IMR-90 (cell line): ENCODE results near the gene RXFP2. TPM values are rescaled to one million over a fixed set of nuclear protein-coding genes. Genes with fewer than 3 reads are reported as not detected.

Source experiments
- ATAC-seq: fragments of 200-7000 bp; cut with Tn5 transposase; 2 replicates; pipeline ENCODE4 v1.9.1; 2020; ENCODE audit warnings: low read depth, mild to moderate bottlenecking, moderate library complexity
- BruUV-seq: library from RNA; stranded (reverse); fragments of 400-500 nt; replicated peaks from 2 replicates; lab custom pipeline; 2021; lab: Mats Ljungman, UMichigan
- CTCF ChIA-PET: fragments of 300-600 bp; formaldehyde crosslinking; extraction: SDS; loops from one replicate; lab custom pipeline; 2021; ENCODE audit warnings: antibody characterized with exemption; lab: Yijun Ruan, JAX
- POLR2A ChIA-PET: fragments of 300-600 bp; sonication (Branson Sonifier 250); formaldehyde crosslinking; loops from one replicate; lab custom pipeline; 2022; ENCODE audit warnings: antibody characterized with exemption; ENCODE audit not compliant: unreplicated experiment; lab: Charles Lee
- DNase-seq: peaks from one replicate; pipeline ENCODE4 v3.0.0; 2013
- H2AFZ ChIP-seq: replicated peaks from 2 replicates; pipeline ENCODE3; 2013; ENCODE audit warnings: low read length, mild to moderate bottlenecking; ENCODE audit not compliant: poor library complexity
- H2AK5ac ChIP-seq: 2 replicates; pipeline ENCODE4 v1.6.1; 2013; ENCODE audit warnings: low read depth, low read length, inconsistent platforms
- H2AK9ac ChIP-seq: replicated peaks from 2 replicates; pipeline ENCODE3; 2013; ENCODE audit warnings: mild to moderate bottlenecking, low read depth, low read length, moderate library complexity; ENCODE audit not compliant: poor library complexity
- H2BK120ac ChIP-seq: 2 replicates; pipeline ENCODE4 v1.6.1; 2013; ENCODE audit warnings: low read depth, low read length, inconsistent platforms
- H2BK15ac ChIP-seq: 3 replicates; pipeline ENCODE4 v1.6.1; 2013; ENCODE audit warnings: low read depth, low read length, inconsistent platforms
- H2BK20ac ChIP-seq: 2 replicates; pipeline ENCODE4 v1.6.1; 2013; ENCODE audit warnings: low read depth, mild to moderate bottlenecking, inconsistent platforms, low read length, moderate library complexity
- H2BK5ac ChIP-seq: 2 replicates; pipeline ENCODE4 v1.6.1; 2013; ENCODE audit warnings: mild to moderate bottlenecking, low read depth, low read length, inconsistent platforms; ENCODE audit not compliant: poor library complexity, severe bottlenecking
- H3K14ac ChIP-seq: replicated peaks from 2 replicates; pipeline ENCODE4 v1.6.1; 2013; ENCODE audit warnings: low read depth, low read length, inconsistent platforms
- H3K18ac ChIP-seq: 2 replicates; pipeline ENCODE4 v1.6.1; 2013; ENCODE audit warnings: low read depth, low read length, control low read depth
- H3K23ac ChIP-seq: 2 replicates; pipeline ENCODE4 v1.6.1; 2013; ENCODE audit warnings: low read depth, low read length, inconsistent platforms
- H3K27ac ChIP-seq: 2 replicates; pipeline ENCODE4 v1.5.1; 2013; ENCODE audit warnings: mild to moderate bottlenecking, control low read depth, low read length; ENCODE audit not compliant: insufficient read depth
- H3K27me3 ChIP-seq: 2 replicates; pipeline ENCODE4 v1.6.1; 2013; ENCODE audit warnings: low read length; ENCODE audit not compliant: control insufficient read depth, insufficient read depth
- H3K36me3 ChIP-seq: 2 replicates; pipeline ENCODE4 v1.6.1; 2013; ENCODE audit warnings: low read length, mixed read lengths; ENCODE audit not compliant: control insufficient read depth, insufficient read depth
- H3K4ac ChIP-seq: 2 replicates; pipeline ENCODE4 v1.6.1; 2013; ENCODE audit warnings: low read depth, low read length, inconsistent platforms
- H3K4me1 ChIP-seq: 2 replicates; pipeline ENCODE4 v1.6.1; 2013; ENCODE audit warnings: low read length, mixed read lengths; ENCODE audit not compliant: control insufficient read depth, insufficient read depth
- H3K4me2 ChIP-seq: 2 replicates; pipeline ENCODE4 v1.6.1; 2013; ENCODE audit warnings: low read depth, mild to moderate bottlenecking, control low read depth, low read length, moderate library complexity
- H3K4me3 ChIP-seq: 2 replicates; pipeline ENCODE4 v1.5.1; 2013; ENCODE audit warnings: low read depth, mild to moderate bottlenecking, control low read depth, low read length, moderate library complexity; ENCODE audit not compliant: insufficient read depth
- H3K56ac ChIP-seq: 2 replicates; pipeline ENCODE4 v1.6.1; 2013; ENCODE audit warnings: low read length, inconsistent platforms; ENCODE audit not compliant: insufficient read depth; ENCODE audit errors: extremely low read depth
- H3K79me1 ChIP-seq, 2 experiments: 2 replicates each; pipeline ENCODE4 v1.6.1; 2013; ENCODE audit warnings: low read length in 2 of 2, inconsistent platforms in 1 of 2, low read depth in 1 of 2
- H3K9ac ChIP-seq: 2 replicates; pipeline ENCODE4 v1.6.1; 2013; ENCODE audit warnings: low read depth, low read length, control low read depth
- H3K9me1 ChIP-seq: 2 replicates; pipeline ENCODE4 v1.6.1; 2013; ENCODE audit warnings: low read length, inconsistent platforms; ENCODE audit not compliant: insufficient read depth
- H3K9me3 ChIP-seq: 2 replicates; pipeline ENCODE4 v1.6.1; 2013; ENCODE audit warnings: low read length; ENCODE audit not compliant: control insufficient read depth, insufficient read depth
- H4K20me1 ChIP-seq: 2 replicates; pipeline ENCODE4 v1.6.1; 2013; ENCODE audit warnings: low read length, inconsistent platforms; ENCODE audit not compliant: insufficient read depth
- H4K5ac ChIP-seq: 2 replicates; pipeline ENCODE4 v1.6.1; 2013; ENCODE audit warnings: mild to moderate bottlenecking, low read depth, low read length, control low read depth
- H4K8ac ChIP-seq, 2 experiments: 2 replicates each; pipeline ENCODE4 v1.6.1; 2013; ENCODE audit warnings: low read depth in 2 of 2, low read length in 2 of 2, control low read depth in 1 of 2, inconsistent platforms in 1 of 2
- H4K91ac ChIP-seq: 2 replicates; pipeline ENCODE4 v1.6.1; 2013; ENCODE audit warnings: low read depth, low read length, inconsistent platforms; ENCODE audit not compliant: insufficient read depth
- BHLHE40 ChIP-seq: fragments of 150-350 bp; IDR thresholded peaks from 2 replicates; pipeline ENCODE4 v1.6.1; 2016; ENCODE audit warnings: mild to moderate bottlenecking, low read depth, low read length
- FOS ChIP-seq: fragments of 150-350 bp; IDR thresholded peaks from 2 replicates; pipeline ENCODE4 v1.6.1; 2016; ENCODE audit warnings: low read depth, low read length
- MAZ ChIP-seq: IDR thresholded peaks from 2 replicates; pipeline ENCODE4 v1.6.1; 2012; ENCODE audit warnings: low read depth, mild to moderate bottlenecking, low read length, improper control_type of control experiment, moderate library complexity, borderline replicate concordance
- POLR2A ChIP-seq: IDR thresholded peaks from 2 replicates; pipeline ENCODE4 v1.6.1; 2012; ENCODE audit warnings: mild to moderate bottlenecking, low read depth, low read length
- WGBS, 2 experiments: methylation state at CpG; one replicate each; pipeline versions ENCODE4 v1.1.5 to v1.1.7; 2013; ENCODE audit warnings: missing lambda C conversion rate in 2 of 2; ENCODE audit not compliant: insufficient read length in 1 of 2; ENCODE audit errors: extremely low coverage in 2 of 2; 5-methylcytosine and 5-hydroxymethylcytosine counted together
- dilution Hi-C: fragments of 300-500 bp; cut with HindIII; formaldehyde crosslinking; loops from one replicate; pipeline ENCODE4 v1.14.3; 2018; ENCODE audit warnings: low sequenced_read_pairs; ENCODE audit not compliant: unreplicated experiment
- in situ Hi-C: fragments of 300-500 bp; cut with MboI; formaldehyde crosslinking; loops from 3 replicates; pipeline ENCODE4 v1.14.3; 2019; ENCODE audit warnings: low sequenced_read_pairs, inconsistent platforms, mixed read lengths
- intact Hi-C: fragments of 100-400 bp; cut with micrococcal nuclease; formaldehyde crosslinking; loops from 2 replicates; pipeline ENCODE4 v1.10.0; 2022
- polyA plus RNA-seq, 3 experiments: library from polyadenylated mRNA; depleted of rRNA; stranded (reverse); fragments of >200 nt; gene quantifications; 2 replicates each; pipeline ENCODE4 v1.2.3, GENCODE V29; 2012; ENCODE audit warnings: low replicate concordance in 1 of 3
- total RNA-seq: library from RNA; depleted of rRNA; stranded (reverse); fragments of >200 nt; gene quantifications from 2 replicates; pipeline ENCODE4 v1.2.3, GENCODE V29; 2012
- TF ChIP-seq, protein P1 (sequence below): fragments of 150-350 bp; IDR thresholded peaks from 2 replicates; pipeline ENCODE4 v1.6.1; 2017; ENCODE audit warnings: mild to moderate bottlenecking, antibody characterized with exemption, low read length, low read depth

RXFP2 gene
- total and polyA plus RNA-seq, 2 of the 4 experiments (the other 2 are of a cell fraction): not detected

DNA sequence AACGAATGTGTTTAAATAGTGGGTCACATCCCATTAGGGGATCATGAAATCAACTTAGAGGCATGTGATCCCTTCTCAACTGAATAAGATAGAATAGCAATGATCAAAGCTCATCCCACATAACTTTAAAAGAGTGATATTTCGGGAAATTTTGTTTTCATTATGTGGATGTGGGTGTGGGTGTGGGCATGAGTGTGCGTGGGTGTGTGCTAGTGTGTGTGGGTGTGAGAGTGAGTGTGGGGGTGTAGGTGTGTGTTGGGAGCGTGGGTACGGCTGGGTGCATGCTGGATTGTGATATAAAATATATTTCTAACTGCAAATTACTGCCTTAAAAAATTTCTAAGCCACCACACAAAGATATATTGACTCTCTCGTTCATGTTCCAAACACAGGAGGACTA is 15.9 kb downstream of the RXFP2 start:
- no peak overlapping the region for H3K4me3 ChIP-seq
- TF ChIP-seq MAZ (no peak), FOS (no peak), POLR2A (no peak), BHLHE40 (no peak)
- TF ChIP-seq, protein P1, sequence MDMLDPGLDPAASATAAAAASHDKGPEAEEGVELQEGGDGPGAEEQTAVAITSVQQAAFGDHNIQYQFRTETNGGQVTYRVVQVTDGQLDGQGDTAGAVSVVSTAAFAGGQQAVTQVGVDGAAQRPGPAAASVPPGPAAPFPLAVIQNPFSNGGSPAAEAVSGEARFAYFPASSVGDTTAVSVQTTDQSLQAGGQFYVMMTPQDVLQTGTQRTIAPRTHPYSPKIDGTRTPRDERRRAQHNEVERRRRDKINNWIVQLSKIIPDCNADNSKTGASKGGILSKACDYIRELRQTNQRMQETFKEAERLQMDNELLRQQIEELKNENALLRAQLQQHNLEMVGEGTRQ: no peak
- peak overlapping the region; percentile 16 to 72; a peak in 3 of 4 replicates for H4K8ac ChIP-seq
- dilution Hi-C loops (no loop called here), in situ Hi-C loops (no loop called here), intact Hi-C loops (no loop called here)
- H3K79me1 ChIP-seq: no peaks in the 10 kb centered on the region
- H2AK5ac ChIP-seq: peak overlapping the region; percentile 90
- H2BK5ac ChIP-seq: peak overlapping the region; percentile 87
- no peak overlapping the region for H3K4me2 ChIP-seq
- peak overlapping the region; percentile 90 for H3K4ac ChIP-seq
- H3K4me1 ChIP-seq: peaks cover 6% of the 10 kb centered on the region; the same call in 1 of the 2 replicates
- H2AK9ac ChIP-seq: no peak overlapping the region
- H2BK20ac ChIP-seq: peak overlapping the region; percentile 86
- no peaks in the 10 kb centered on the region for H3K9me3 ChIP-seq
- H3K9ac ChIP-seq: no peak overlapping the region
- ChIA-PET POLR2A (no interaction called here), CTCF (no interaction called here)
- peak overlapping the region; percentile 87 for H3K14ac ChIP-seq
- WGBS, 2 experiments: no CpG with 5 or more reads among the region's 6 CpGs
- peaks cover 9% of the 10 kb centered on the region for H3K9me1 ChIP-seq
- H2AFZ ChIP-seq: no peak overlapping the region
- H3K56ac ChIP-seq: peak overlapping the region; percentile 61; the same call in 1 of the 2 replicates
- ATAC-seq (no peak), DNase-seq (no peak)
- peak overlapping the region; percentile 61; the same call in 1 of the 2 replicates for H3K23ac ChIP-seq
- peak overlapping the region; percentile 63; the same call in 1 of the 2 replicates for H4K91ac ChIP-seq
- H2BK15ac ChIP-seq: peak overlapping the region; percentile 63; the same call in 2 of the 3 replicates
- BruUV-seq: no TSS peak
- H4K5ac ChIP-seq: peak overlapping the region; percentile 45; the same call in 1 of the 2 replicates
- H2BK120ac ChIP-seq: peak overlapping the region; percentile 94
- H4K20me1 ChIP-seq: no peaks in the 10 kb centered on the region
- peak overlapping the region; percentile 79; the same call in 1 of the 2 replicates for H3K18ac ChIP-seq
- no peak overlapping the region; the same call in 1 of the 2 replicates for H3K27ac ChIP-seq
- no peaks in the 10 kb centered on the region for H3K27me3 ChIP-seq
- no peaks in the 10 kb centered on the region for H3K36me3 ChIP-seq
